Liver (tissue), 9 donors: ENCODE results near the gene TGFB1I1. TPM values are rescaled to one million over a fixed set of nuclear protein-coding genes. Genes with fewer than 3 reads are reported as not detected.

Experiments
- DNase-seq: peaks from one replicate; pipeline ENCODE4 v3.0.0-alpha.2; 2017; ENCODE audit warnings: low spot score
- H3K27ac ChIP-seq, 2 donors: one replicate each; pipeline ENCODE4 v1.7.0; 2013; ENCODE audit warnings: inconsistent platforms in 2 of 2, low read length in 2 of 2, control low read depth in 1 of 2, low read depth in 1 of 2, mild to moderate bottlenecking in 1 of 2
- H3K27me3 ChIP-seq, 4 donors: one replicate each; pipeline versions ENCODE4 v1.6.1 to v1.7.0; 2013; ENCODE audit warnings: low read length in 3 of 4, inconsistent platforms in 1 of 4, mild to moderate bottlenecking in 1 of 4, moderate library complexity in 1 of 4; ENCODE audit not compliant: control insufficient read depth in 4 of 4, insufficient read depth in 4 of 4
- H3K36me3 ChIP-seq, 4 donors: one replicate each; pipeline versions ENCODE4 v1.6.1 to v1.7.0; 2013; ENCODE audit warnings: low read length in 3 of 4, mild to moderate bottlenecking in 3 of 4, low read depth in 1 of 4, moderate library complexity in 1 of 4; ENCODE audit not compliant: control insufficient read depth in 4 of 4, insufficient read depth in 3 of 4
- H3K4me1 ChIP-seq, 4 donors: one replicate each; pipeline versions ENCODE4 v1.6.1 to v1.7.0; 2013; ENCODE audit warnings: low read length in 3 of 4, mild to moderate bottlenecking in 3 of 4, moderate library complexity in 1 of 4; ENCODE audit not compliant: control insufficient read depth in 4 of 4, insufficient read depth in 4 of 4
- H3K4me3 ChIP-seq, 3 donors: one replicate each; pipeline versions ENCODE4 v1.6.1 to v1.7.0; 2013; ENCODE audit warnings: low read length in 3 of 3, control low read depth in 1 of 3, low read depth in 1 of 3, mild to moderate bottlenecking in 1 of 3
- H3K9ac ChIP-seq, 2 donors: one replicate each; pipeline ENCODE4 v1.7.0; 2013; ENCODE audit warnings: low read length in 2 of 2, mild to moderate bottlenecking in 2 of 2, moderate library complexity in 2 of 2, control low read depth in 1 of 2, low read depth in 1 of 2
- H3K9me3 ChIP-seq, 4 donors: one replicate each; pipeline versions ENCODE4 v1.6.1 to v1.7.0; 2013; ENCODE audit warnings: low read length in 3 of 4; ENCODE audit not compliant: control insufficient read depth in 4 of 4
- EGR1 ChIP-seq, 2 donors: IDR thresholded peaks; 2 replicates each; pipeline ENCODE4 v1.6.1; 2016 to 2018; ENCODE audit warnings: antibody characterized with exemption in 2 of 2, low read depth in 2 of 2
- FOXA2 ChIP-seq: IDR thresholded peaks from 2 replicates; pipeline ENCODE4 v1.6.1; 2016; ENCODE audit warnings: antibody characterized with exemption
- GABPA ChIP-seq, 2 donors: IDR thresholded peaks in 1 of 2; conservative IDR thresholded peaks in 1 of 2; 2 replicates each; pipeline ENCODE4 v1.6.1; 2016; ENCODE audit warnings: antibody characterized with exemption in 2 of 2, mild to moderate bottlenecking in 1 of 2, moderate library complexity in 1 of 2
- HNF4A ChIP-seq, 2 donors: conservative IDR thresholded peaks; 2 replicates each; pipeline ENCODE4 v1.6.1; 2016; ENCODE audit warnings: antibody characterized with exemption in 2 of 2, mild to moderate bottlenecking in 2 of 2
- HNF4G ChIP-seq: IDR thresholded peaks from 2 replicates; pipeline ENCODE4 v1.6.1; 2016; ENCODE audit warnings: antibody characterized with exemption
- JUND ChIP-seq, 2 donors: IDR thresholded peaks; 2 replicates each; pipeline ENCODE4 v1.6.1; 2016; ENCODE audit warnings: antibody characterized with exemption in 2 of 2
- NR2F2 ChIP-seq: IDR thresholded peaks from 2 replicates; pipeline ENCODE4 v1.6.1; 2016; ENCODE audit warnings: antibody characterized with exemption
- RAD21 ChIP-seq, 2 donors: IDR thresholded peaks; 2 replicates each; pipeline ENCODE4 v1.6.1; 2016; ENCODE audit warnings: antibody characterized with exemption in 2 of 2, mild to moderate bottlenecking in 2 of 2
- RXRA ChIP-seq, 2 donors: IDR thresholded peaks; 2 replicates each; pipeline ENCODE4 v1.6.1; 2017 to 2018; ENCODE audit warnings: antibody characterized with exemption in 2 of 2, mild to moderate bottlenecking in 1 of 2
- SP1 ChIP-seq: IDR thresholded peaks from 2 replicates; pipeline ENCODE4 v1.6.1; 2018; ENCODE audit warnings: antibody characterized with exemption, mild to moderate bottlenecking
- TAF1 ChIP-seq: conservative IDR thresholded peaks from 2 replicates; pipeline ENCODE4 v1.6.1; 2016; ENCODE audit warnings: antibody characterized with exemption, mild to moderate bottlenecking
- WGBS: extraction: QIAGEN DNeasy Blood & Tissue Kit; methylation state at CpG from one replicate; pipeline ENCODE4 v1.1.7; 2013; 5-methylcytosine and 5-hydroxymethylcytosine counted together
- polyA plus RNA-seq, 2 donors: library from polyadenylated mRNA; stranded (reverse) in 1 of 2; unstranded in 1 of 2; fragments of 200-250 nt in 1 of 2; fragments of >200 nt in 1 of 2; fragmentation: Nextera tagmentation in 1 of 2; extraction: Ambion mirVana in 1 of 2; gene quantifications; one replicate each; pipeline versions ENCODE4 v1.2.1 to v1.2.3, GENCODE V29; 2013 to 2015
- total RNA-seq, 2 donors: library from RNA; depleted of rRNA; stranded (reverse); fragments of >200 nt; gene quantifications; one replicate each; pipeline ENCODE4 v1.2.3, GENCODE V29; 2014
- TF ChIP-seq, protein P1 (sequence below): IDR thresholded peaks from 2 replicates; pipeline ENCODE4 v1.6.1; 2016; ENCODE audit warnings: antibody characterized with exemption, mild to moderate bottlenecking
- TF ChIP-seq, protein P2 (sequence below): IDR thresholded peaks from 2 replicates; pipeline ENCODE4 v1.6.1; 2016; ENCODE audit warnings: antibody characterized with exemption
- donor health status: healthy.
- donor health status: healthy.
- donor health status: healthy.
- donor health status: healthy.
- donor health status: healthy.

TGFB1I1 gene
- total and polyA plus RNA-seq, 4 donors, result 4.2 to 8.3 (median 5.8) TPM

- Histone ChIP-seq H3K36me3 (peaks cover 0 to 23% (median 3%) of the 10 kb centered on the region in 4 donors), H3K9ac (no peak overlapping the region), H3K4me3 (no peak overlapping the region), H3K4me1 (peaks cover 12 to 39% (median 27%) of the 10 kb centered on the region in 4 donors), H3K27ac (no peak overlapping the region), H3K27me3 (no peaks in the 10 kb centered on the region), H3K9me3 (no peaks in the 10 kb centered on the region)
- TF ChIP-seq NR2F2, result no peak
- no peak for TF ChIP-seq FOXA2
- no peak for TF ChIP-seq HNF4G
- TF ChIP-seq EGR1 (IDR thresholded peaks at IDR 0.05; ENCODE audit: low read depth in 2 of 2), result no peak
- no peak for TF ChIP-seq GABPA (IDR thresholded peaks at IDR 0.05 in 1 of 2, conservative IDR thresholded peaks at IDR 0.05 in 1 of 2)
- TF ChIP-seq, protein P1, sequence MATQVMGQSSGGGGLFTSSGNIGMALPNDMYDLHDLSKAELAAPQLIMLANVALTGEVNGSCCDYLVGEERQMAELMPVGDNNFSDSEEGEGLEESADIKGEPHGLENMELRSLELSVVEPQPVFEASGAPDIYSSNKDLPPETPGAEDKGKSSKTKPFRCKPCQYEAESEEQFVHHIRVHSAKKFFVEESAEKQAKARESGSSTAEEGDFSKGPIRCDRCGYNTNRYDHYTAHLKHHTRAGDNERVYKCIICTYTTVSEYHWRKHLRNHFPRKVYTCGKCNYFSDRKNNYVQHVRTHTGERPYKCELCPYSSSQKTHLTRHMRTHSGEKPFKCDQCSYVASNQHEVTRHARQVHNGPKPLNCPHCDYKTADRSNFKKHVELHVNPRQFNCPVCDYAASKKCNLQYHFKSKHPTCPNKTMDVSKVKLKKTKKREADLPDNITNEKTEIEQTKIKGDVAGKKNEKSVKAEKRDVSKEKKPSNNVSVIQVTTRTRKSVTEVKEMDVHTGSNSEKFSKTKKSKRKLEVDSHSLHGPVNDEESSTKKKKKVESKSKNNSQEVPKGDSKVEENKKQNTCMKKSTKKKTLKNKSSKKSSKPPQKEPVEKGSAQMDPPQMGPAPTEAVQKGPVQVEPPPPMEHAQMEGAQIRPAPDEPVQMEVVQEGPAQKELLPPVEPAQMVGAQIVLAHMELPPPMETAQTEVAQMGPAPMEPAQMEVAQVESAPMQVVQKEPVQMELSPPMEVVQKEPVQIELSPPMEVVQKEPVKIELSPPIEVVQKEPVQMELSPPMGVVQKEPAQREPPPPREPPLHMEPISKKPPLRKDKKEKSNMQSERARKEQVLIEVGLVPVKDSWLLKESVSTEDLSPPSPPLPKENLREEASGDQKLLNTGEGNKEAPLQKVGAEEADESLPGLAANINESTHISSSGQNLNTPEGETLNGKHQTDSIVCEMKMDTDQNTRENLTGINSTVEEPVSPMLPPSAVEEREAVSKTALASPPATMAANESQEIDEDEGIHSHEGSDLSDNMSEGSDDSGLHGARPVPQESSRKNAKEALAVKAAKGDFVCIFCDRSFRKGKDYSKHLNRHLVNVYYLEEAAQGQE, result no peak
- no peak for TF ChIP-seq JUND (IDR thresholded peaks at IDR 0.05)
- no peak for TF ChIP-seq HNF4A (conservative IDR thresholded peaks at IDR 0.05)
- TF ChIP-seq, protein P2, sequence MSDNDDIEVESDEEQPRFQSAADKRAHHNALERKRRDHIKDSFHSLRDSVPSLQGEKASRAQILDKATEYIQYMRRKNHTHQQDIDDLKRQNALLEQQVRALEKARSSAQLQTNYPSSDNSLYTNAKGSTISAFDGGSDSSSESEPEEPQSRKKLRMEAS, result no peak
- 94% methylated on average over 36 of the region's 36 CpGs for WGBS
- DNase-seq, result no peak
These were observed 7.6 kb upstream of the TGFB1I1 start for GRCh38 chr16:31464348-31464769.

DNA sequence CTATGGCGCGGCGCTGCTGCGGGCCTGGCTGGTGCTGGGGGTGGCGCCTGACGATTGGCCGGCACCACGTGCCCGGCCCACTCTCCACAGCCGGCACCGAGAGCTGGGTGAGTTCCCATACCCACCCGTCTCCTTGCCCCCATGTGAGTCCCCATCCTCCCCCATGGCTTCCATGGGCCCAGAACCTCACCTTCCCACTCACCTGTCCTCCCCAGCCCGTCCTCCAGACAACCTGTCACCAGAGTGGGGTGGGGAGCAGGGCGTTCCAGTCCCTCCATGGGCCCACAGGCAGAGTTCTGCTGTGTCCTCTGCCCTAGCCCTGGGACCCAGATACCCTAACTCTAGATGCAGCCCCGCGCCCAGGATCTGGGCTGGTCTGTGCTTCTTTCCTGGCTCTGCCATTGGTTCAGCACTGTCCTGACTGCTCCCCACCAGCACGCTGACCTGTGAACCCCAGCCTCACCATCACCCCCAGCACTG lies 7.1 kb upstream of the TGFB1I1 start:
- Histone ChIP-seq H3K27me3 (no peaks in the 10 kb centered on the region), H3K9me3 (no peaks in the 10 kb centered on the region), H3K27ac (no peak overlapping the region), H3K4me1 (peaks cover 12 to 39% (median 27%) of the 10 kb centered on the region in 4 donors), H3K4me3 (no peak overlapping the region), H3K36me3 (peaks cover 0 to 23% (median 3%) of the 10 kb centered on the region in 4 donors), H3K9ac (no peak overlapping the region)
- TF ChIP-seq HNF4G (no peak), TAF1 (no peak), GABPA (IDR thresholded peaks at IDR 0.05 in 1 of 2, conservative IDR thresholded peaks at IDR 0.05 in 1 of 2) (no peak), RXRA (IDR thresholded peaks at IDR 0.05) (no peak), RAD21 (IDR thresholded peaks at IDR 0.05) (no peak), EGR1 (IDR thresholded peaks at IDR 0.05; ENCODE audit: low read depth in 2 of 2) (no peak), SP1 (no peak), NR2F2 (no peak)
- TF ChIP-seq, protein P2, result no peak
- TF ChIP-seq, protein P1, result no peak
- 97% methylated on average over 17 of the region's 17 CpGs for WGBS
- no peak for DNase-seq
